ENCODE measurements around the gene HAPSTR1.

HAPSTR1 gene

DNA sequence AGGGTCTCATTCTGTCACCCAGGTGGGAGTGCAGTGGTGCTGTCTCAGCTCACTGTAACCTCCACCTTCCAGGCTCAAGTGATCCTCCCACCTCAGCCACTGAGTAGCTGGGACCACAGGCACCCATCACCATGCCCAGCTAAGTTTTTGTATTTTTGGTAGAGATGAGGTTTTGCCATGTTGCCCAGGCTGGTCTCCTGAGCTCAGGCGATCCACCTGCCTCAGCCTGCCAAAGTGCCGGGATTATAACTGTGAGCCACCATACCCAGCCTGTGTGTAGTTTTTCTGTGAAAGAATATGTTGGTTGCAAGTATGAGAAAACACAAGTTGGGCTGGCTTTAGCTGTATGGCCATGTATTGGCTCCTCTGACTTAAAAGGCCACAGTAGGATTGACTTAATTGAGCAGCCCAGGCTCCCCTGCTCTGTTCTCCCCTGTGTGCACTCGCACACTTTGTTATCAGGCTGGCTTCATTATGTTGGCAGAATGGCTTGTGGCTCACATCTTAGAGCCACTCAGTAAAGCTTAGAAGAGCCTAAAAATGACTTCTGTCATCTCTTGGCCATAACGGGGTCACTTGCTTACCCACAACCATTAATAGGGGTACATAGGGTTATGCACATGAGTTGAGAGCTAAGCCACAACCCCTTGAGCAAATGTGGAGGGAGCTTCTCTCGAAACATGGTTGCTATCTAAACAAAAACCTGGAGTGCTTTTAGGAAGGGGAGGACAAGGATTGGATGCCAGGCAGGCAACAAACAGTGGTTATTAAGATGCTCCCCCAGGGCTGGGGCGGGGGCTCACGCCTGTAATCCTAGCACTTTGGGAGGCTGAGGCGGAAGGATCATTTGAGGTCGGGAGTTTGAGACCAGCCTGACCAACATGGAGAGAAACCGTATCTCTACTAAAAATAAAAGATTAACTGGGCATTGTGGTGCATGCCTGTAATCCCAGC lies 6.1 kb downstream of the HAPSTR1 start:
- H3K4me3 ChIP-seq (replicated peaks; ENCODE audit: insufficient read depth, low read length): no peak overlapping the region
- H3K27me3 ChIP-seq (ENCODE audit: insufficient read depth, poor library complexity, severe bottlenecking): no peaks in the 10 kb centered on the region
- TF ChIP-seq REST (IDR thresholded peaks at IDR 0.05; ENCODE audit: insufficient replicate concordance, low read depth): no peak
- TF ChIP-seq SPI1 (IDR thresholded peaks at IDR 0.05; ENCODE audit: borderline replicate concordance, low read depth): no peak
- no peak for TF ChIP-seq POLR2AphosphoS5 (IDR thresholded peaks at IDR 0.05; ENCODE audit: low read depth)
- TF ChIP-seq GABPA (IDR thresholded peaks at IDR 0.05; ENCODE audit: low read depth): no peak
- TF ChIP-seq, protein P1, sequence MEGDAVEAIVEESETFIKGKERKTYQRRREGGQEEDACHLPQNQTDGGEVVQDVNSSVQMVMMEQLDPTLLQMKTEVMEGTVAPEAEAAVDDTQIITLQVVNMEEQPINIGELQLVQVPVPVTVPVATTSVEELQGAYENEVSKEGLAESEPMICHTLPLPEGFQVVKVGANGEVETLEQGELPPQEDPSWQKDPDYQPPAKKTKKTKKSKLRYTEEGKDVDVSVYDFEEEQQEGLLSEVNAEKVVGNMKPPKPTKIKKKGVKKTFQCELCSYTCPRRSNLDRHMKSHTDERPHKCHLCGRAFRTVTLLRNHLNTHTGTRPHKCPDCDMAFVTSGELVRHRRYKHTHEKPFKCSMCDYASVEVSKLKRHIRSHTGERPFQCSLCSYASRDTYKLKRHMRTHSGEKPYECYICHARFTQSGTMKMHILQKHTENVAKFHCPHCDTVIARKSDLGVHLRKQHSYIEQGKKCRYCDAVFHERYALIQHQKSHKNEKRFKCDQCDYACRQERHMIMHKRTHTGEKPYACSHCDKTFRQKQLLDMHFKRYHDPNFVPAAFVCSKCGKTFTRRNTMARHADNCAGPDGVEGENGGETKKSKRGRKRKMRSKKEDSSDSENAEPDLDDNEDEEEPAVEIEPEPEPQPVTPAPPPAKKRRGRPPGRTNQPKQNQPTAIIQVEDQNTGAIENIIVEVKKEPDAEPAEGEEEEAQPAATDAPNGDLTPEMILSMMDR (IDR thresholded peaks at IDR 0.05; ENCODE audit: insufficient read depth, low read length): no peak
- DNase-seq (ENCODE audit: low read depth in 1 of 2, low spot score in 1 of 2): no peak
- no peak overlapping the region for H3K27ac ChIP-seq (replicated peaks)

DNA sequence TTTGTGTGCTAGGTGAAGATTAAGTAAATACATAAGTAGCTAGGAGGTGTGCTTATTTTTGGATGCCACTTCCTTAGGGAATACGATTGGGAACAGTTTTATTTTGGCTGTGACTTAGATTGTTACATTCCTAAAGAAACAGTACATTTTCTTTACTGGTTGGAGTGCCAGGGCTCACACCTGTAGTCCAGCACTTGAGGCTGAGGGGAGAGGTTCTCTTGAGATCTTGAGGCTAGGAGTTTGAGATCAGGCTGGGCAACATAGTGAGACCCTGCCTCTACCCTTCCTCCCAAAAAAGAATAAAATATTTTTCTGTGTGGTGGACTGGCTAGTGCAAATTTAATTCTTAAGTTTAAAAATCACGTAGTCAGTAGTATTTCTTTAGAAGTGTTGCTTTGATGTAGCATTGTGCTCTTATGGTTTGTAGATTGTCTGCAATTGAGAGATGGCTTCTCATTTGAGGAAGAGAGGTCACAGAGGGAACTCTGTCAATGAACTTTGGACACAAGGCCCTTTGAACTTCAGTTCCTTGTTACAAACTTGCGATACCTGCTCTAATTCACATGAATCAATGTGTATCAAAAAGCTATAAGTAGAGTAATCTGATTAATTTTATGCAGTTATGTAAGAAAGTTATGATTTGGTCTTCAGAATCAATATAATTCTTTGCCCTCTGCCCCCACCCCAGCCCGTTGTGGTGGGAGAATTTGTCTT lies 7.1 kb downstream of the HAPSTR1 start:
- TF ChIP-seq GABPA (IDR thresholded peaks at IDR 0.05; ENCODE audit: low read depth) (no peak), SPI1 (IDR thresholded peaks at IDR 0.05; ENCODE audit: borderline replicate concordance, low read depth) (peak; percentile 26; the same call in 1 of the 2 replicates)
- no peaks in the 10 kb centered on the region for H3K27me3 ChIP-seq (ENCODE audit: insufficient read depth, poor library complexity, severe bottlenecking)
- H3K4me3 ChIP-seq (replicated peaks; ENCODE audit: insufficient read depth, low read length): no peak overlapping the region
- H3K27ac ChIP-seq (replicated peaks): no peak overlapping the region
- DNase-seq (ENCODE audit: low read depth in 1 of 2, low spot score in 1 of 2): no peak

DNA sequence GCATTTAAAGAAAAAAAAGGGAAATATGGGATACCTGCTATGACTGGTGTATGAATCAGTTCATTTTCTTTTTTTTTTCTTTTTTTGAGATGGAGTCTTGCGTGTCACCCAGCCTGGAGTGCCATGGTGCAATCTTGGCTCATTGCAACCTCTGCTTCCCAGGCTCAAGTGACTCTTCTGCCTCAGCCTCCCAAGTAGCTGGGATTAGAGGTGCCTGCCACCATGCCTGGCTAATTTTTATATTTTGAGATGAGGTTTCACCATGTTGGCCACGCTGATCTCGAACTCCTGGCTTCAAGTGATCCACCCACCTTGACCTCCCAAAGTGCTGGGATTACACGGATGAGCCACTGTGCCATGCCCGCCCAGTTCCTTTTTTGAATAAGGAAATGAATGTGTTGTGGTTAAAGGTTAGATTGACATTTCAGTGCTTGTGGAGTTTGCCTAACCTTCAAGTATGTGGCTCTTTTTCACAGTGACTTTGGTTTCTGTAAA lies 7.7 kb downstream of the HAPSTR1 start:
- H3K4me3 ChIP-seq (replicated peaks; ENCODE audit: insufficient read depth, low read length): no peak overlapping the region
- peak overlapping the region; percentile 7; the same call in 1 of the 2 replicates for H3K27ac ChIP-seq (replicated peaks)
- DNase-seq (ENCODE audit: low read depth in 1 of 2, low spot score in 1 of 2): peak in 1 of 2 experiments; percentile 78
- no peaks in the 10 kb centered on the region for H3K27me3 ChIP-seq (ENCODE audit: insufficient read depth, poor library complexity, severe bottlenecking)
- TF ChIP-seq, protein P1 (IDR thresholded peaks at IDR 0.05; ENCODE audit: insufficient read depth, low read length): no peak
- 0 out of 2 replicates have a peak, but pooled peaks have one; percentile 26 for TF ChIP-seq POLR2AphosphoS5 (IDR thresholded peaks at IDR 0.05; ENCODE audit: low read depth)
- peak; percentile 97 for TF ChIP-seq SPI1 (IDR thresholded peaks at IDR 0.05; ENCODE audit: borderline replicate concordance, low read depth)

DNA sequence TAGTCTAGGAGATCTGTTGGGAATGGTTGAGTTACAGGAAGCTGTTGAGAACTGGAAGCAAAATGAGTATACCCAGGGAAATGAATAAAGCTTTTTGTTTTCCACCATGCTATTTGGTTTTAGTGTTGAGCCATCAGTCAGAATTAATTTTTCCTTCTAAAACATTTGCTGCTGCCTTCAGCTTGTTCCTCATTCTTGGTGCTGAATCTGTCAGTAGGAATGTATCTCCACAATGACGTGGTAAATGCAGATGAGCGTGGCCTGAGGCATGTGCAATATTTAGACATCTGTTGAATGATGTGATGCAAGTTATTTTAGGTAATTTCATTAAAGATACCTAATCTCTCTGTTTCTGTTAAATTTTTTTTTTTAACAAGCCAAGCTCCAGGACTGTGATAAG lies 10.9 kb downstream of the HAPSTR1 start:
- DNase-seq (ENCODE audit: low read depth in 1 of 2, low spot score in 1 of 2): peak in 1 of 2 experiments; percentile 67
- H3K27me3 ChIP-seq (ENCODE audit: insufficient read depth, poor library complexity, severe bottlenecking): no peaks in the 10 kb centered on the region
- no peak overlapping the region for H3K27ac ChIP-seq (replicated peaks)
- TF ChIP-seq POLR2AphosphoS5 (IDR thresholded peaks at IDR 0.05; ENCODE audit: low read depth) (0 out of 2 replicates have a peak, but pooled peaks have one; percentile 23), SPI1 (IDR thresholded peaks at IDR 0.05; ENCODE audit: borderline replicate concordance, low read depth) (no peak)
- H3K4me3 ChIP-seq (replicated peaks; ENCODE audit: insufficient read depth, low read length): no peak overlapping the region

DNA sequence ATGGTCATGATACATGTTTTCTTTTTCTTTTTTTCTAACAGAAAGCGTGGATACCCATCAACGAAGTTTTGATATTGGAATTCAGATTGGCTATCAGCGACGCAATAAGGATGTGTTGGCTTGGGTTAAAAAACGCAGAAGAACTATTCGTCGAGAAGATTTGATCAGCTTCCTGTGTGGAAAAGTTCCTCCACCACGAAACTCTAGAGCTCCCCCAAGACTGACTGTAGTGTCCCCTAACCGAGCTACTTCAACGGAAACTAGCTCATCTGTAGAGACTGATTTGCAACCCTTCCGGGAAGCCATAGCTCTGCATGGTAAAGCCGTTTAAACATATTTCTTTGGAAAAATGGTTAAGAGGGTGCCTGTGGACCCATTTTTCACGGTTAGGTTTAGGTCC lies 11.5 kb downstream of the HAPSTR1 start:
- Histone ChIP-seq H3K27me3 (ENCODE audit: insufficient read depth, poor library complexity, severe bottlenecking) (no peaks in the 10 kb centered on the region), H3K4me3 (replicated peaks; ENCODE audit: insufficient read depth, low read length) (no peak overlapping the region), H3K27ac (replicated peaks) (no peak overlapping the region)
- DNase-seq (ENCODE audit: low read depth in 1 of 2, low spot score in 1 of 2): no peak
- TF ChIP-seq SPI1 (IDR thresholded peaks at IDR 0.05; ENCODE audit: borderline replicate concordance, low read depth) (no peak), GABPA (IDR thresholded peaks at IDR 0.05; ENCODE audit: low read depth) (no peak), REST (IDR thresholded peaks at IDR 0.05; ENCODE audit: insufficient replicate concordance, low read depth) (no peak), POLR2AphosphoS5 (IDR thresholded peaks at IDR 0.05; ENCODE audit: low read depth) (no peak)
- TF ChIP-seq, protein P1 (IDR thresholded peaks at IDR 0.05; ENCODE audit: insufficient read depth, low read length): no peak

Measured in HL-60 (cell line).